Measurements from ENCODE around the gene CEND1.

CEND1 gene

DNA sequence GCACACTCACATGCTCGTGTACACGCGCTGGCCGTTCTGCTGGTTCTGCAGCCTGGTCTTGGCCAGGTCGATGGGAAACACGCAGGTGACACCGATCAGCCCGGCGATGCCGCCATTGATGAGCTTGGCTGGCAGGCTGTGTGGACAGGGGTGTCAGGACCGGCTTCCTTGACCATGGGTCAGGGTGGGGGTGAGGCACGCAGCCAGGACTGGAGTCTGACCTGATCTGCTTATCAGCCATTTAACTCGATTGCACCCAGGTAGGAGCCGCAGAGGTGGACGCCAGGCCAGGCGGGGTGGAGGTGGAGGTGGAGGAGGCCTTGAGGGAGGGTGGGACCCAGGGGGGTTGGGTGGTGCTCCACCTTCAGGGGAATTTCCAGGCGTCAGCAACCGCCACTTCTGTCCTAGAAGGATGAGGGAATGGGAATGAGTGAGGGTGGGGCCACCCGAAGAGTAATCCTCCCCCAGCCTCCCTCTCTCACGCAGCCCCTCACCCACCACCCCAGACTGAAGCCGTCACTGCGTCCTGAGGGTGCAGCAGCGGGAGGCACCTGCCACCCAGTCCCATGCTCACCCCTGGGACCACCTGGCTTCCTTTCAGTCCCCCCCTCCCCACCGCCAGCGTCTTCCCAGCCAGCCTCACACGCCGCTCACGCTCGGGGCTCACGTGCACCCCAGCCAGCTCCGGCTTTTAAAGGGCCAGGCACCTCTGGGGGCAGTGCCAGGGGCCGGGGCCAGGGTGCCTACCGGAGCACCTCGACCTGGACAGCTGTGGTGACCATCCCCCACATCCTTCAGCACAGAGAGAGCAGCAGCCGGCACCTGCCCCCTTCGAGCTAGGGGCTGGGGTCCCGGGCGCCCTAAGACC is 5.1 kb upstream of the CEND1 start:
- DNase-seq, result no peak

DNA sequence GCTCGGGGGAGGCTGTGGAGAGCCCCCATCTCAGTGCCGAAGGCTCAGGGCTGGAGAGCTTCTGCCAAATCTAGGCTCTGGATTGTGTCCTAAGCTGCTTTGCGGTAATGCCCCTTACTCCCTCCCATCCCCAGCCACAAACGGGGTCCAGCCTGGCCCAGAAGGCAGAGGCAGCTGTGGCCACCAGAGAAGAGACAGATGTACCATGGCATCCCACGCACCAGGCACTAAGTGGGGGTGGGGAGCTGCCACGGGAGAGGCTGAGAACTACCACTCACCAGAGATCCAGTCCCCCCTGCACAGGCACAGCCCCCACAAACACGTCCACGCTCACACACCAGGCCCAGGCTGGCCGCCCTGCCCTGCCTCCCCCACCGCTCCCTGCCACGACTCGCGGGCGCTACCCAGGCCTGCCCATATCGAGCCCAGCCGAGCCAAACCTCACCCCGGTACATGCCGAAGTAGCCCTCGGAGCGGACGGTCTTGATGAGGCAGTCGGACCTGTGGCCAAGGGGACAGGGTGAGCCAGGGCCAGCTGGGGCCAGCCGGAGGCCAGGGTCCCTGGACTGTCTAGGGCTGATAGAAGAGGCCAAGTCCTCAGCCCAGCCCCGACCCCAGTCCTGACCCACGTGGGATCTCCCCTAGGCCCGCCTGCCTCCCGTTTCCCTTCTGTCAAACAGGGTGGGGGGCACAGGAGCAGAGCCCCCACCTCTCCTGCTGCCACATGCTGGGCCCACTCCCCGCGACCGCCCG is 4.3 kb upstream of the CEND1 start:
- no peak for DNase-seq

DNA sequence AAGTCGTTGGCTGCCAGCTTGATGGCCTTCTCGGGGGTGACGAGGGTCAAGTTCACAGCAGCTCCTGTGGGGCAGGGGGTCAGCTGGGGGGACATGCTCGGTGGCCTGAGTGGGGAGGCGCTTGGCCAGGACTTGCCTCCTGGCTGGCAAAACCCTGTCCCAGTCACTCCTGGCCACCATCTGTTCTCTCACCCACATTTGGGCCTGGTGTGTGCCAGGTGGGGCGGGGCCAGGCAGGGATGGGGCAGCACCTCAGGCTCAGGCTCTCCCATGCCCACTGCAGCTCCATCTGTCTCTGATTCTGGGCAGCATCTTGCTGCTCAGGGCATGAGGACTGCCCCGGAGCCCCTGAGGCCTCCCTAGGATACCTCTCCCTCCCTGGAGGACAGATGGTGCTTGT is 3.7 kb upstream of the CEND1 start:
- DNase-seq, result no peak

DNA sequence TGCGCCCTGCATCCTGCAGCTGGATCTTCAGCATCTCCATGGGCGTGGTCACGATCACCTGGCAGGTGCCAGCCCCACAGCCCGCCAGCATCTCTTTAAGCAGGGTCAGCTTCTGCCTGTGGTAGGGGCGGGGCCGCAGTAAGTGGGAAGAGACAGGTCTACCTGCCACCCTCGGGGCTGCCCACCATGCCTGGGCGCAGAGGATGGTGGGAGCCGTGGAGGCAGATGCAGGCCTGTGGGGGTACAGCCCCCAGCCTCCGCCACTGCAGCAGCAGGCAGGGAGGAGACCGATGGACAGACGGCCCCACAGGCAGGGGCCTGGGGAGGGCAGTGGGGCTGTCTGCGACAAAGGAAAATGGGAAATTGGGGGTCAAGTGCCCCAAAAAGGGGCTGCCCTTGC is 3.0 kb upstream of the CEND1 start:
- no peak for DNase-seq

DNA sequence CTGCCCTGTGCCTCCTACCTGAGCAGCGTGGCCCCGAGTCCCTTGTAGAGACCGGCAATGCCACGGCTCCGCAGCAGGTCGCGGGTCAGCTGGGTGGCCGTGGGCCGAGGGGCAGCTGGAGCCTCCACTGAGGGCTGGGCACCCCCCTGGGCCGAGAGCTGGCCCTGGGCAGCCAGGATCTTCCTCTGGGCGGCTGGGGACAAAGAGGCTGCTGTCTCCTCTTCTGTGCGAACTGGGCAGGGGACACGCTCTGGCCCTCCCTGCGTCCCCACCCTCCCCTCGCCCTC is 2.6 kb upstream of the CEND1 start:
- DNase-seq, result no peak

DNA sequence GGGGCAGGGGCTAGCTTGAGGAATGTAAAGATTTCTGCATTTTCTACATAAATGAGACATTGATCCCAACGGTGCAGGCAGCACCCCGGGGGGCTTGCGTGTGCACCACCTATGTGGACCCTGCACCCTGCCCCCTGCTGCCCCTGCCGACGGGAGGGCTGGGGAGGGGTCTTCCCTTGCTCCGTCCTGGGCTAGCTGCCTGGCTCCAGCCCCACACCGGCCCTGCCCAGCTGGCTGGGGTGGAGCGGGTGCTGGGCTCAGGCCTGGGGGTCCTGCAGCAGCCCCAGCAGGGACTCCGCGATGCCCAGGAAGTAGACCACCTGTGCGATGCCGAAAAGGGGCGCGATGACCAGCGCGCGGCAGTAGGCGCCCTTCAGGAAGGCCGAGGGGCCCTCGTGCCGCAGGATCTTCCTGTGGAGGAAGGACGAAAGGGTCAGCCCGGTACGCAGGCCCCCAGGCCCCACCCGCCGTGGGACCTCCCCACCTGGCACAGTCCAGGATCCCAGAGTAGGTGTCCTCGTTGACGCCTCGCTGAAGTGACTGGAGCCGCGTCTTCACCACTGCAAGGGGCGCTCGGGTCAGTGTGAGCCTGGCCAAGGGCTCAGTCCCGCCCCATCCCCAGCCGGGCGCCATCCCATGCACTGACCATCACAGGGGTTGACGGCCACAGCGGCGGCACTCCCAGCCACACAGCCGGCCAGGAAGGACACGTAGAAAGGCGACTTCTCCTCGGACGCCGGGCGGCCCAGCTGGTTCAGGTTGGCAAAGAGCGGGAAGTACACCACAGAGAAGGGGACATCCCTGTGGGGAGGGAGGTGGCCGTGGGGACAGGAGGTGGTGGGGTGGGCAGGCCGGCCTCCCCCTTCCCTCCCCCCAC is 2.0 kb upstream of the CEND1 start:
- DNase-seq, result no peak

DNA sequence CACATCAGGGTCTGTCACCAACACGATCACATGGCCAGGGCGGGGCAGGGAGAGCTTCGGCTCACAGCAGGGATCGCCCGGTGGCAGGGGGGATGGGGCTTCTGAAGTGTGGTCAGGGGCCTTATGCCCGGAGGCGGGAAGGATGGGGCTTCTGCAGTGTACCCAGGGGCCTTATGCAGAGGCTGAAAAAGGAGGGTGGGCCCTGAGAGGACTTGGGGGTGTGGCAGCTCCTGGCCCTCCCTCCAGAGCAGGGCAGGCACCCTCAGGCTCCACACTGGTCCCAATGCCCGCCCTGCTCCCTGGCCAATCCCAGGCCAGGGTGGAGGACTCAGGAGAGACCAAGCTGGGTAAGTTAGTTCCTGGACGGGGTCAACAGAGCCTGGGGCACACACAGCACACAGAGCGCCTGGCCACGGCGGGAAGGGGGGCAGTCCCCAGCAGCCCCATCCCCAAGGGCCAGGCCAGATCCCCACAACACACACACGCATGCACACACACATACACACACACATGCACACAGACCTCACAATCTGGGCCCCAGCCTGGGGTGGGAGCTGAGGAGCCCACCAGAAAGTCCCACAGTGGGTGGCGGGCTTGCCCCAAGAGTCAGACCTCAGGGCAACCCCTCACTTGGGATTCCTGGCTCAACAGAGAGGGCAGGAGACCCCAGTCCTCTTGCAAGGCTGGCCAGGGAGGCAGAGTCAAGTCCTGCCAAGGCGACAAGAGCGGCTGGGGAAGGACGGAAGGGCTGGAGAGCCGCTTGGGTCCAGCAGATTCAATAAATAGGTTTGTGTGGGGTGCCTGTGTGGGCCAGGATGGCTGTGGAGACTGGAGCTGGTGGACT is 1.1 kb upstream of the CEND1 start:
- DNase-seq, result no peak

DNA sequence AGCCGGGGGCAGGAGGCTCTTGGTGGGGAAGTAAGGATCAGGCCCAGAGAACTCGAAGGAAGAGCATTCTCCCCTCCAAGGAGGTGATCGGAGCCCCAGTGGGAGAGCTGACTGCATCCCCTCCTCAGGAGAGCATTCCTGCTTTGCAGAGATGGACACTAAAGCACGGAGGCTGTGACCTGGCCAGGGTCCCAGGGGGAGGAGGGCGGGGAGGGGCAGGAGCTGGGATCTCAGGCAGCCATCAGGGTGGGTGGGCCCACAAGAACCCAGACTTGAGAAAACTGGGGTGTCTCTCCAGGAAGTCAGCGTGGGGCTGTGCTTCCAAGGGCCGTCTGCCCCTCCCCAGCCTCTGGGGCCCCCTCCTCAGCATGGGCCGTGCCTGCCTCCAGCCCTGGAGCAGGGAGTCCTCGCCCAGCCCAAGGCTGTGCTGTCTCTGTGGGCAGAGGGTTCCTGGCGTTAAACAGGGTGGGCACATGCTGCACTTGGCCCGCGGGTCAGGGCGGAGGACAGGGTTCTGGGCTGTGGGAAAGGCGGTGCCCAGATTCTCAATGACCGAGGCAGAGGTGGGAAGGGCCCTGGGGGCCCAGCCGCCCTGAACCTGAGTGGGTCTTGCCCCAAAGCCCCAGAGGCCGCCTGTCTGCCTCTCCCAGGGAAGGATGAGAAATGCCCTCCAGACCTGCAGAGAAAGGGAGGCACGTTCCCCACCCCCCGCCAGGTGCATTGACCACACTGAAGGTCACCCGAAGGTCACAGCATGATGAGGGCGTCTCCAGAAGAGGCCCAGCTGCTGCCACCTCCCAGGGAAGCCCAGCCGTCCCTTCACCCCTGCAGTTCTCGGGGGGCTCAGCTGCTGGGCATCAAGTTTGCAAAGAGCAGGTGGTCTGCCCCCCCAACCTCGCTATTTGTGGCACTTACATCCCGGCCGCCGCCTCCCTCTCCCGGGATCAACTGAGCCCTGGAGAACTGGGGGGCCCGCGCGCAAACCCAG is 643 bp downstream of the CEND1 start:
- no peak for DNase-seq

DNA sequence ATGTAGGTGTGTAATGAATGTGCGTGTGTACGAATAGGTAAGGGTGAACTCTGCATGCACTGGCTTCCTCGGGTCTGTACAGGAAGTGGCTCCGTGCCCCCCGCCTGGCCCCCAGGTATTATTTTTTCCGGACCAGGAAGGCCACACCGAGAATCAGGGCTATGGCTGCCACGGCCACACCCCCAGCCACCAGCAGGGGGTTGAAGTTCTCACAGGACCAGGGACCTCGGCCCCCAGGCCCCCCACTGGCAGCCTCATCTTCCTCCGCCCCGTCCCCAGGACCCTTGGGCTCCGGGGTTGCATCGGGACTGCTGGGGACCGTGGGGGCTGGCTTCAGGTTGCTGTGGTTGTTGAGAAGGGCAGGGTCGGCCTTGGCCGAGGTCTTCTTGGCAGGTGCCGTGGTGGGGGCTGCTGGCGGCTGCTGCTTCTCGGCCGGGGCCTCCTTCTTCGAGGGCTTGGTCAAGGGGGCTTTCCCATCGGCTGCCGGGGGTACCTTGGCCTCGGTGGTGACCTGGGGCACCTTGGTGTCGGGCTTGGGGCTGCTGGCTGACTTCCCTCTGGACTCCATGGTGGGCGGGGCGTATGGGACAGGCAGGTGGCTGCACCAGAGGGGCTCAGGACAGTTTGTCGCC is 1.8 kb downstream of the CEND1 start:
- DNase-seq, result no peak

DNA sequence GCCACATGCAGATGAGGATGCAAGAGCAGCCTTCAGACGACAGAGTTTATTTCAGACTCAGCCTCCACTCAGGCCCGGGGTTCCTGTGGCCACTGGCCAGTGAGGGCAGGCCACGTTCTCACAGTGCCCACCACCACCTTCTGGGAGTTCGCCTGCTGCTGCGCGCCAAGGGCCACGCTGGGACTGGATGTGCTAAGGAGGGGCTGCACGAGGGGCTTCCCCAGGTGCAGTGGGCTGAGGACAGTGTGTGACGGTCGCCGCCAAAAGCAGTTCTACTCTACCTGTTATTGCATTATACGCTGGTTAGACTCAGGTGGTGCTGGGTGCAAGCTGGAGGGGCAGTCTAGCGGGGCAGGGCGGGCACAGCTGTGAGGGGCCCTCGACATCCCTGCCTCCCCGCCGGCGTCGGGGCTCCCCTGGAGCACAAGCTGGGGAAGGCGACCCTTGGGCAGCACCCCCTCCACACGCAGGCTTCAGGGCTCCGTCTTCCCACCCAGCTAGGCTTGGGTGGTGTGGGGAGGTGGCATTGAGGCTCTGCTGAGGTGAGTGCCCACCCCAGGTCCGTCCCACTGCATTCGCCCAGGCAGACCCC is 2.7 kb downstream of the CEND1 start:
- no peak for DNase-seq

DNA sequence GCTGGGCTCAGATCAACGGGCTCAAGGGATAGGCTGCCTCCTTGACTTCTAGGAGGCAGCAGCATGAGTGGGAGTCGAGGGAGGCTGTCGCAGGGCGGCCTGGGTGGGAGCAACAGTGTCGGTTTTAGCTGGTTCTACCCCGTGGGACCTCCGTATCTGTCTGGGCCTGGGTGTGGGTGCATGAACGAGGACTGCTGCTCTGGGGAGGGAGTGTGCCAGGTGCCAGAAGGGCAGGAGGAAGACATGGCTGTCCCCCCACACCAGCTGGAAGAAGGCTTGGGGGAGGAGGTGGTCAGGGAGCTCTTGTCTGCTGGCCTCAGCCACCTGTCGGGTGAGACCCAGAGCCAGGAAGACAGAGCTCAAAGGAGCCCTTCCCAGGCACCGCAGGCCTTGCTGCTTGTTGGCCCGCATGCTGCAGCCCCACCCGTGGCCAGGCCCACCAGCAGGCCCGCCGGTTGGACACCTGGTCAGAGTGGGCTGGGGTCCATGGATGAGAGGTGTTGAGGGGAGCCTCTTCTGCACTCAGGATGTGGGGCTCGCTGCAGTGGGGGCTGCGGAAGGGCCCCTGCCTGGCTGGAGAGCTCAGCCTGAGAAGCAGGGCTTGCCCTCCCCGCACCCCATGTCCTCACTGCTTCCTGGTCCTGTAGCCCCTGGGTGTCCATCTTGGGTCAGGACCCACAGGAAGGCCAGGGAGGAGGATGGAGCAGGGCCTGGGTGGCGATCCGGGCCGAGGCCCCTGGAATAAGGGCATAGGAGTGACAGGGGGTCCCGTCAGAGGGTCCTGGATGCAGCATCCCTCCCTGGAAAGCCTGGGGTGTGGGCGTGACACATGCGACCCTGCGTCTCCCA is 3.4 kb downstream of the CEND1 start:
- no peak for DNase-seq

DNA sequence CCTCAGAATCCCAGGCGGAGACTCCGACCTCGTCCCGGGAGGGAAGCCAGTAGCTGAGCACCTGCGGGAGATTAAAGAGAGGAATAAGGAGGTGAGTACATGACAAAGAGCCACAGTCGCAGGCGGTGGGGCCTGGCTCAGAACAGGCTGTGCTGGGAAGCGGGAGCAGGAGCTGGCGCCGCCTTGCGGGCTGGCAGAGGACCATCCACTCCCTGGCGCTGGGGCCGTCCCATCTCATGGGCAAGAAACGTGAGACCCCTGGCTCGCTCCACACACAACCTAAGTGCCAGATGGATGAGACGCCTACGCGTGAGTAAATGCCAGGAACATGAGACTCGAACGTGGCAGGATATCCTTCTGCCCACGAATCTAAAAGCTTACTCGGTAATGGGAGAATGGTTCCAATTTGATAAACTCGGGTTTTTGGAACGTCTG is 6.3 kb downstream of the CEND1 start:
- peak; percentile 5 to 13 for DNase-seq

DNA sequence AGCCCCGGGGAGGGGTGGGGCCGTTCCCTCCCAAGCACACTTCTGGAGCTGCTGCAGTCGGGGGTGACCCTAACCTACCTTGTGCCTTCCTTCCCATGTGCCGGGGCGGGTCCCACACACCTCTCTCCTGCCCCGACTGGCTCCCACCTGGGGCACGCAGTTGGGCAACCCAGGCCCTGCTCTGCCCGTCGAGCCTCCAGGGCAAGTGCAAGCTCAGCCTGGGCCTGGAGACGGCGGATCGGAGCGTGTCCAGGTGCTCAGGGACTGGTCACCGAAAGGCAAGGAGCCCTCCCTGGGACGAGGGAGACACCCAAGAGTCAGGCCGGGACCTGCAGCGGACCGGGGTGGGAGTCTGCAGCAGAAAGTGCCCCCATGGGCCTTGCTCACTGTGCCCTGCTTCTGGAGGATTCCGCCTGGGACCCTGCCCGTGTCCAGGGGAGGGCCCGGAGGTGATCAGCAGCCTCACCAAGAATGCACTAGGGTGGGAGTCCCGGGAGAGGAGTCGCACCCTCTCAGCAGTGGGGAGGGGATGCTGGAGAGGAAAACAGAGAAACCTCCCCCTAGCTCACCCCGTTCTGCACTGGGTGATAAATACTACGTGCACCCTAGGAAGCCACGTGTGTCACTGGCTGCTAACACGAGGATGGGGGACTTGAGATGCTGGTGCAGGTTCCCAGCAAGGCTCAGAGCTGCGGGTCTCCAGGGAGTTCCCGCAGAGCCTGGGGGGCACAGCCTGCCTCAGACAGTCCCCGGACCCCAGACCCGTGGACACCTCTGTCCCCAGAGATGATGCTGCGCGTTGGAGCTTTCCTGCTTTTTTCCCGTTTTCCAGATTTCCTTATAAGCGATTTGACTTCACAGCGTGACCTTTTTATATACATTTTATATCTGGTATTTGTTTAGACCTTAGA is 7.4 kb downstream of the CEND1 start:
- DNase-seq, result no peak

DNA sequence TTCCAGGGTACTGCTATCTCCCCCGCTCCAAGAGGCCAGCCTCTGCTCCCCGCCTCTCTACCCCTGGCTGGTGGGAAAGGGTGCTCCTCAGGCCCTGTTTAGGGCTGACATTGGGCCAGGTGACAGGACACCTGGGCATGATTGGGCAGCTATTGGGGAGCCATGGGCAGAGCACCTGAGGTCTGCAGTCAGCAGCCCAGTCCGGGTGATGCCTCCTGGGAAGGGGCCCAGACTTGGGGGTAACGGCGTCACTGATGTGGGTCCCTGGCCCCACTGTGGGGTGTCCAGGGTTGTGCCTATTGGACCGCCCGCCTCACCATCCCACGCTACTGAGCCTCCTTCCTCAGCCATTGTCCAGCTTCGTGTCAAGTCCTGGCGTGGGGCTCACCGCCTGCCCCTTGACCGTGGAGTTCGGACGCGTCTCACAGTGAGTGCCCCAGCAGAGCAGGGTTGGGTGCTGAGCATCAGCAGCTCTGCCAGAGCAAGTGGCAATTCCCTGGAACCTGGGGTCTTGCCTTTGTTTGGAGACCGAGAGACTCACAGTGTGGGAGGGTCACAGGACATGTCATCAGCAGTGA is 9.8 kb downstream of the CEND1 start:
- DNase-seq, result no peak

DNA sequence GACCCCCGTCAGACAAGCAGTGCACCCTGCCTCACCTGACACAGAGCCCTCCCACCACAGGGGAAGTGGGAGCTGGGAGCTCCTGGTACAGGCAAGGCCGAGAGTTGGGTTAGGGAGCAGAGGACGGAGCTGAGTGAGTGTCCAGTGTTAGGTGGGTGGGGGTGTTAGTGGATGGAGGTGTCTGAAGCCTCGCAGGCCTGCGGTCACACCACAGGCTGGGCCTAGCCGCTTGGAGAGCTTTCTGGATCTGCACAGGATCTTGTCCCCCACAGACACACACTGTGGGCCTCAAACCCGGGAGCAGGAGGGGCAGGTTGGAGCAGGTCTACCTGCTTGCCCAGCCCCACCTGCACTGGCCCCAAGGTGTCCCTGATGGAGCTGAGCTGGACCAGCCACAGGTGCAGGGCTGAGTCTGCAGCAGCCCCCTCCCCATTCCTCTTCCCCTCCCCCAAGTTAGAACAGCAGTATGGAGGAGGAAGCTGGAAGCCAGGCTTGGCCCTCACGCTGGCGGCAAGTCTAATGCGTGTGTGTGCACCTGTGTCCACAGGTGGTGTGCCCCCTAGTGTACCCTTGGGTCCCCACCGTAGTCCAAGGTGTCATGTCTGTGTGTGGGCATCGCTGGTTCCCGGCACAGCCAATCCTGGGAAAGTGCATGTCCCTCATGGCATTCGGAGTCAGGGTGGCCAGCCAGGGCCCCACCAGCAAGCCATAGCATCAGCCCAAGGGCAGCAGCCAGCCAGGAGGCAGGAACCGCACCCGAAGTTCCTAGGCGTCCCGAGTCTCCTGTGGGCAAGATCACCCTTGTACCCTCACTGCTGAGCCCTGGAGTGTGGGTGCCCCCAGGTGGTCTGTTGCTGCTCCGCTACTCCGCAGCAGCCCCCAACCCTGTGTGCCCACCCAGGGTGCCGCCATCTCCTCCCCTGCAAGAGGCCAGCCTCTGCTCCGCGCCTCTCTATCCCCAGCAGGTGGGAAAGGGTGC is 10.6 kb downstream of the CEND1 start:
- DNase-seq, result no peak
